ENCODE data around the gene MANSC4. TPM values are rescaled to one million over a fixed set of nuclear protein-coding genes. Genes with fewer than 3 reads are reported as not detected.

Gene MANSC4
- total and polyA plus RNA-seq, 9 of the 15 experiments (the other 6 are each of a cell fraction or from before 2014, with no cell fraction given): not detected

DNA sequence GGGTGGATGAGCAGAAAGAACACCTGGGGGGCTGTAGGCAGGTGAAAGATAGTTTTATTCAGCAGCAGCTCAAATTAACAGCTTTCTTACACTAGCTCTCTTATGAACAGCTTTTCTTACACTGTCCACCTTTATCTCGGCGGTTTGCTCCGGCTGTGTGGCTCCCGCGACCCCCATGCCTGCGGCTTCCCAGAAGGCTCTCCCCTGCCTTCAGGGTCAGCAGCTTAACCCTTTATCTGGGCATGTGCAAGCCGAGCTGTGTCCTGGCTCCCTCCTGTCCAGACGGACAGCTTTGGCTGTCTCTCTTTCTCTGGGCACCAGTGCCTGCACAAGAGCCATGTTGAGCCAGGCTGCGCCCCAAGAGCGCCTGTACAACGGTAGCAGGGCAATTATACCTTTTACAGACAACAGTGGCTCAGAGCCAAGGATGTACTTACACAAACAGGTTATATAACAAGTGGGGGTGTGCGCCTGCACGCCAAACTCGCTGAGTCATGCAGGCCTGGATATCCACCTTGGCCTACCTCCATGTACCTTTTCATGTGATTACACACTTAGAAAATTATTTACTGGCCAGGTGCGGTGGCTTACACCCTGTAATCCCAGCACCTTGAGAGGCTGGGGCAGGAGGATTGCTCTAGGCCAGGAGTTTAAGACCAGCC lies 28.5 kb downstream of the MANSC4 start (continued):
- TF ChIP-seq TAF1 (IDR thresholded peaks at IDR 0.05; ENCODE audit: control insufficient read depth, extremely low read depth, insufficient read depth, low read length, severe bottlenecking): no peak
- peak; percentile 64; the same call in 1 of the 2 replicates for TF ChIP-seq ZBTB33 (CRISPR knock-in tag; IDR thresholded peaks at IDR 0.05)
- no peak for TF ChIP-seq MED1 (CRISPR knock-in tag; IDR thresholded peaks at IDR 0.05; ENCODE audit: borderline replicate concordance)
- TF ChIP-seq TAL1 (IDR thresholded peaks at IDR 0.05): no peak
- TF ChIP-seq SMARCA4 (IDR thresholded peaks at IDR 0.05): peak; percentile 50; the same call in 1 of the 2 replicates
- TF ChIP-seq LEF1 (IDR thresholded peaks at IDR 0.05): no peak
- no peak for TF ChIP-seq SMARCE1 (IDR thresholded peaks at IDR 0.05)
- TF ChIP-seq FOXK1 (CRISPR knock-in tag; IDR thresholded peaks at IDR 0.05; ENCODE audit: borderline replicate concordance): no peak
- TF ChIP-seq BACH1 (tag; IDR thresholded peaks at IDR 0.05): peak; percentile 59; the same call in 1 of the 2 replicates
- no peak for TF ChIP-seq ZNF324 (CRISPR knock-in tag; IDR thresholded peaks at IDR 0.05)
- no peak for TF ChIP-seq ZNF778 (CRISPR knock-in tag; IDR thresholded peaks at IDR 0.05)
- TF ChIP-seq C11orf30 (IDR thresholded peaks at IDR 0.05; ENCODE audit: low read depth): peak; percentile 88
- TF ChIP-seq BHLHE40 (IDR thresholded peaks at IDR 0.05; ENCODE audit: low read length): no peak
- no peak for TF ChIP-seq KDM2B (CRISPR knock-in tag; IDR thresholded peaks at IDR 0.05)
- no peak for TF ChIP-seq PTTG1 (tag; IDR thresholded peaks at IDR 0.05; ENCODE audit: low read depth)
- TF ChIP-seq CBX3 (IDR thresholded peaks at IDR 0.05; ENCODE audit: borderline replicate concordance in 1 of 2, low read length in 2 of 2): no peak
- peak; percentile 53; the same call in 1 of the 2 replicates for TF ChIP-seq ZEB2 (IDR thresholded peaks at IDR 0.05)
- TF ChIP-seq GATA2 (CRISPR knock-in tag; IDR thresholded peaks at IDR 0.05): no peak
- no peak for TF ChIP-seq FOXJ2 (tag; IDR thresholded peaks at IDR 0.05)
- no peak for TF ChIP-seq ZNF707 (CRISPR knock-in tag; conservative IDR thresholded peaks at IDR 0.05)
- no peak for TF ChIP-seq HDAC3 (IDR thresholded peaks at IDR 0.05; ENCODE audit: borderline replicate concordance, partially characterized antibody)
- no peak for TF ChIP-seq ZNF444 (CRISPR knock-in tag; IDR thresholded peaks at IDR 0.05)
- TF ChIP-seq, protein P1, sequence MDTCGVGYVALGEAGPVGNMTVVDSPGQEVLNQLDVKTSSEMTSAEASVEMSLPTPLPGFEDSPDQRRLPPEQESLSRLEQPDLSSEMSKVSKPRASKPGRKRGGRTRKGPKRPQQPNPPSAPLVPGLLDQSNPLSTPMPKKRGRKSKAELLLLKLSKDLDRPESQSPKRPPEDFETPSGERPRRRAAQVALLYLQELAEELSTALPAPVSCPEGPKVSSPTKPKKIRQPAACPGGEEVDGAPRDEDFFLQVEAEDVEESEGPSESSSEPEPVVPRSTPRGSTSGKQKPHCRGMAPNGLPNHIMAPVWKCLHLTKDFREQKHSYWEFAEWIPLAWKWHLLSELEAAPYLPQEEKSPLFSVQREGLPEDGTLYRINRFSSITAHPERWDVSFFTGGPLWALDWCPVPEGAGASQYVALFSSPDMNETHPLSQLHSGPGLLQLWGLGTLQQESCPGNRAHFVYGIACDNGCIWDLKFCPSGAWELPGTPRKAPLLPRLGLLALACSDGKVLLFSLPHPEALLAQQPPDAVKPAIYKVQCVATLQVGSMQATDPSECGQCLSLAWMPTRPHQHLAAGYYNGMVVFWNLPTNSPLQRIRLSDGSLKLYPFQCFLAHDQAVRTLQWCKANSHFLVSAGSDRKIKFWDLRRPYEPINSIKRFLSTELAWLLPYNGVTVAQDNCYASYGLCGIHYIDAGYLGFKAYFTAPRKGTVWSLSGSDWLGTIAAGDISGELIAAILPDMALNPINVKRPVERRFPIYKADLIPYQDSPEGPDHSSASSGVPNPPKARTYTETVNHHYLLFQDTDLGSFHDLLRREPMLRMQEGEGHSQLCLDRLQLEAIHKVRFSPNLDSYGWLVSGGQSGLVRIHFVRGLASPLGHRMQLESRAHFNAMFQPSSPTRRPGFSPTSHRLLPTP (IDR thresholded peaks at IDR 0.05; ENCODE audit: borderline replicate concordance, extremely low read depth, insufficient read length): no peak

Measured in K562 (cell line).